GF-D8 (cell line): ENCODE results near the gene NFIA.

Experiments used
- DNase-seq: peaks from one replicate; lab custom pipeline; 2025; lab: John Stamatoyannopoulos, UW

The NFIA gene

GRCh38 chr1:61082311-61083012 is at the start of gene NFIA:
Gene NFIA, plus strand, starts transcription at chr1:61082561.
- no peak for DNase-seq

GRCh38 chr1:61035880-61036279 is 46.5 kb upstream of the NFIA start:
- no peak for DNase-seq

GRCh38 chr1:61042466-61043009 is 39.8 kb upstream of the NFIA start:
- DNase-seq = no peak

- no peak for DNase-seq
Measured at GRCh38 chr1:61043010-61043820, 39.1 kb upstream of the NFIA start.

GRCh38 chr1:61046434-61046833 is 35.9 kb upstream of the NFIA start:
- DNase-seq = no peak

GRCh38 chr1:61047061-61047460 is 35.3 kb upstream of the NFIA start:
- no peak for DNase-seq

- no peak for DNase-seq
Measured at GRCh38 chr1:61049850-61050540, 32.4 kb upstream of the NFIA start.

- DNase-seq = no peak
Measured at GRCh38 chr1:61050541-61051442, 31.6 kb upstream of the NFIA start.

GRCh38 chr1:61051443-61051718 is 31.0 kb upstream of the NFIA start:
- DNase-seq = no peak

- no peak for DNase-seq
Measured at GRCh38 chr1:61051719-61052394, 30.5 kb upstream of the NFIA start.

GRCh38 chr1:61052395-61053225 is 29.8 kb upstream of the NFIA start:
- DNase-seq = no peak

- DNase-seq = no peak
Measured at GRCh38 chr1:61053226-61053711, 29.1 kb upstream of the NFIA start.

GRCh38 chr1:61053712-61054600 is 28.4 kb upstream of the NFIA start:
- no peak for DNase-seq

- DNase-seq = no peak
Measured at GRCh38 chr1:61054601-61054993, 27.8 kb upstream of the NFIA start.

GRCh38 chr1:61055110-61055614 is 27.2 kb upstream of the NFIA start:
- no peak for DNase-seq

- no peak for DNase-seq
Measured at GRCh38 chr1:61056196-61056572, 26.2 kb upstream of the NFIA start.

GRCh38 chr1:61056573-61057439 is 25.6 kb upstream of the NFIA start:
- no peak for DNase-seq
